IMR-90 (cell line): ENCODE results near the gene NCK1. TPM values are rescaled to one million over a fixed set of nuclear protein-coding genes. Genes with fewer than 3 reads are reported as not detected.

ENCODE experiments used
- ATAC-seq: fragments of 200-7000 bp; cut with Tn5 transposase; 2 replicates; pipeline ENCODE4 v1.9.1; 2020; ENCODE audit warnings: low read depth, mild to moderate bottlenecking, moderate library complexity
- BruUV-seq: library from RNA; stranded (reverse); fragments of 400-500 nt; replicated peaks from 2 replicates; lab custom pipeline; 2021; lab: Mats Ljungman, UMichigan
- CTCF ChIA-PET: fragments of 300-600 bp; formaldehyde crosslinking; extraction: SDS; loops from one replicate; lab custom pipeline; 2021; ENCODE audit warnings: antibody characterized with exemption; lab: Yijun Ruan, JAX
- POLR2A ChIA-PET: fragments of 300-600 bp; sonication (Branson Sonifier 250); formaldehyde crosslinking; loops from one replicate; lab custom pipeline; 2022; ENCODE audit warnings: antibody characterized with exemption; ENCODE audit not compliant: unreplicated experiment; lab: Charles Lee
- DNase-seq: peaks from one replicate; pipeline ENCODE4 v3.0.0; 2013
- H2AFZ ChIP-seq: replicated peaks from 2 replicates; pipeline ENCODE3; 2013; ENCODE audit warnings: low read length, mild to moderate bottlenecking; ENCODE audit not compliant: poor library complexity
- H2AK5ac ChIP-seq: 2 replicates; pipeline ENCODE4 v1.6.1; 2013; ENCODE audit warnings: low read depth, low read length, inconsistent platforms
- H2AK9ac ChIP-seq: replicated peaks from 2 replicates; pipeline ENCODE3; 2013; ENCODE audit warnings: mild to moderate bottlenecking, low read depth, low read length, moderate library complexity; ENCODE audit not compliant: poor library complexity
- H2BK120ac ChIP-seq: 2 replicates; pipeline ENCODE4 v1.6.1; 2013; ENCODE audit warnings: low read depth, low read length, inconsistent platforms
- H2BK15ac ChIP-seq: 3 replicates; pipeline ENCODE4 v1.6.1; 2013; ENCODE audit warnings: low read depth, low read length, inconsistent platforms
- H2BK20ac ChIP-seq: 2 replicates; pipeline ENCODE4 v1.6.1; 2013; ENCODE audit warnings: low read depth, mild to moderate bottlenecking, inconsistent platforms, low read length, moderate library complexity
- H2BK5ac ChIP-seq: 2 replicates; pipeline ENCODE4 v1.6.1; 2013; ENCODE audit warnings: mild to moderate bottlenecking, low read depth, low read length, inconsistent platforms; ENCODE audit not compliant: poor library complexity, severe bottlenecking
- H3K14ac ChIP-seq: replicated peaks from 2 replicates; pipeline ENCODE4 v1.6.1; 2013; ENCODE audit warnings: low read depth, low read length, inconsistent platforms
- H3K18ac ChIP-seq: 2 replicates; pipeline ENCODE4 v1.6.1; 2013; ENCODE audit warnings: low read depth, low read length, control low read depth
- H3K23ac ChIP-seq: 2 replicates; pipeline ENCODE4 v1.6.1; 2013; ENCODE audit warnings: low read depth, low read length, inconsistent platforms
- H3K27ac ChIP-seq: 2 replicates; pipeline ENCODE4 v1.5.1; 2013; ENCODE audit warnings: mild to moderate bottlenecking, control low read depth, low read length; ENCODE audit not compliant: insufficient read depth
- H3K27me3 ChIP-seq: 2 replicates; pipeline ENCODE4 v1.6.1; 2013; ENCODE audit warnings: low read length; ENCODE audit not compliant: control insufficient read depth, insufficient read depth
- H3K36me3 ChIP-seq: 2 replicates; pipeline ENCODE4 v1.6.1; 2013; ENCODE audit warnings: low read length, mixed read lengths; ENCODE audit not compliant: control insufficient read depth, insufficient read depth
- H3K4ac ChIP-seq: 2 replicates; pipeline ENCODE4 v1.6.1; 2013; ENCODE audit warnings: low read depth, low read length, inconsistent platforms
- H3K4me1 ChIP-seq: 2 replicates; pipeline ENCODE4 v1.6.1; 2013; ENCODE audit warnings: low read length, mixed read lengths; ENCODE audit not compliant: control insufficient read depth, insufficient read depth
- H3K4me2 ChIP-seq: 2 replicates; pipeline ENCODE4 v1.6.1; 2013; ENCODE audit warnings: low read depth, mild to moderate bottlenecking, control low read depth, low read length, moderate library complexity
- H3K4me3 ChIP-seq: 2 replicates; pipeline ENCODE4 v1.5.1; 2013; ENCODE audit warnings: low read depth, mild to moderate bottlenecking, control low read depth, low read length, moderate library complexity; ENCODE audit not compliant: insufficient read depth
- H3K56ac ChIP-seq: 2 replicates; pipeline ENCODE4 v1.6.1; 2013; ENCODE audit warnings: low read length, inconsistent platforms; ENCODE audit not compliant: insufficient read depth; ENCODE audit errors: extremely low read depth
- H3K79me1 ChIP-seq, 2 experiments: 2 replicates each; pipeline ENCODE4 v1.6.1; 2013; ENCODE audit warnings: low read length in 2 of 2, inconsistent platforms in 1 of 2, low read depth in 1 of 2
- H3K9ac ChIP-seq: 2 replicates; pipeline ENCODE4 v1.6.1; 2013; ENCODE audit warnings: low read depth, low read length, control low read depth
- H3K9me1 ChIP-seq: 2 replicates; pipeline ENCODE4 v1.6.1; 2013; ENCODE audit warnings: low read length, inconsistent platforms; ENCODE audit not compliant: insufficient read depth
- H3K9me3 ChIP-seq: 2 replicates; pipeline ENCODE4 v1.6.1; 2013; ENCODE audit warnings: low read length; ENCODE audit not compliant: control insufficient read depth, insufficient read depth
- H4K20me1 ChIP-seq: 2 replicates; pipeline ENCODE4 v1.6.1; 2013; ENCODE audit warnings: low read length, inconsistent platforms; ENCODE audit not compliant: insufficient read depth
- H4K5ac ChIP-seq: 2 replicates; pipeline ENCODE4 v1.6.1; 2013; ENCODE audit warnings: mild to moderate bottlenecking, low read depth, low read length, control low read depth
- H4K8ac ChIP-seq, 2 experiments: 2 replicates each; pipeline ENCODE4 v1.6.1; 2013; ENCODE audit warnings: low read depth in 2 of 2, low read length in 2 of 2, control low read depth in 1 of 2, inconsistent platforms in 1 of 2
- H4K91ac ChIP-seq: 2 replicates; pipeline ENCODE4 v1.6.1; 2013; ENCODE audit warnings: low read depth, low read length, inconsistent platforms; ENCODE audit not compliant: insufficient read depth
- CHD1 ChIP-seq: IDR thresholded peaks from 2 replicates; pipeline ENCODE4 v1.6.1; 2012; ENCODE audit warnings: low read depth, low read length, improper control_type of control experiment
- CTCF ChIP-seq: conservative IDR thresholded peaks from 2 replicates; pipeline ENCODE4 v1.5.1; 2012; ENCODE audit warnings: mild to moderate bottlenecking, low read depth, low read length, improper control_type of control experiment
- MAFK ChIP-seq: IDR thresholded peaks from 2 replicates; pipeline ENCODE4 v1.6.1; 2012; ENCODE audit warnings: low read depth, low read length, improper control_type of control experiment
- MXI1 ChIP-seq: IDR thresholded peaks from 2 replicates; pipeline ENCODE4 v1.6.1; 2012; ENCODE audit warnings: low read depth, mild to moderate bottlenecking, low read length, moderate library complexity, borderline replicate concordance
- SMC3 ChIP-seq: fragments of 150-350 bp; IDR thresholded peaks from 2 replicates; pipeline ENCODE4 v1.6.1; 2016; ENCODE audit warnings: low read depth, mild to moderate bottlenecking, antibody characterized with exemption, low read length, moderate library complexity
- dilution Hi-C: fragments of 300-500 bp; cut with HindIII; formaldehyde crosslinking; loops from one replicate; pipeline ENCODE4 v1.14.3; 2018; ENCODE audit warnings: low sequenced_read_pairs; ENCODE audit not compliant: unreplicated experiment
- in situ Hi-C: fragments of 300-500 bp; cut with MboI; formaldehyde crosslinking; loops from 3 replicates; pipeline ENCODE4 v1.14.3; 2019; ENCODE audit warnings: low sequenced_read_pairs, inconsistent platforms, mixed read lengths
- intact Hi-C: fragments of 100-400 bp; cut with micrococcal nuclease; formaldehyde crosslinking; loops from 2 replicates; pipeline ENCODE4 v1.10.0; 2022
- polyA plus RNA-seq, 3 experiments: library from polyadenylated mRNA; depleted of rRNA; stranded (reverse); fragments of >200 nt; gene quantifications; 2 replicates each; pipeline ENCODE4 v1.2.3, GENCODE V29; 2012; ENCODE audit warnings: low replicate concordance in 1 of 3
- total RNA-seq: library from RNA; depleted of rRNA; stranded (reverse); fragments of >200 nt; gene quantifications from 2 replicates; pipeline ENCODE4 v1.2.3, GENCODE V29; 2012

NCK1 gene
- total and polyA plus RNA-seq, 2 of the 4 experiments (the other 2 are of a cell fraction): 23.7 to 24.3 TPM

GRCh38 chr3:136979204-136979603, 117.2 kb downstream of the NCK1 start:
- no peak overlapping the region for H3K56ac ChIP-seq
- no peak overlapping the region for H3K4me2 ChIP-seq
- no peak for DNase-seq
- no peak overlapping the region for H4K8ac ChIP-seq
- no peak overlapping the region for H4K91ac ChIP-seq
- H3K79me1 ChIP-seq: no peaks in the 10 kb centered on the region
- intact Hi-C loops (no loop called here), in situ Hi-C loops (no loop called here), dilution Hi-C loops (no loop called here)
- POLR2A ChIA-PET: no interaction called here
- H2BK15ac ChIP-seq: no peak overlapping the region
- H3K9me1 ChIP-seq: peaks cover 5% of the 10 kb centered on the region; the same call in 1 of the 2 replicates
- H2AFZ ChIP-seq: no peak overlapping the region
- BruUV-seq: no TSS peak
- no peak overlapping the region for H3K9ac ChIP-seq
- H2BK120ac ChIP-seq: no peak overlapping the region
- H2BK20ac ChIP-seq: no peak overlapping the region
- H4K20me1 ChIP-seq: no peaks in the 10 kb centered on the region
- ATAC-seq: no peak
- H4K5ac ChIP-seq: no peak overlapping the region
- H3K14ac ChIP-seq: no peak overlapping the region
- H3K27me3 ChIP-seq: no peaks in the 10 kb centered on the region
- no peaks in the 10 kb centered on the region for H3K36me3 ChIP-seq
- TF ChIP-seq SMC3: no peak
- no peak for TF ChIP-seq MAFK
- no peak for TF ChIP-seq CHD1
- no peak for TF ChIP-seq MXI1
- no peak for TF ChIP-seq CTCF
- CTCF ChIA-PET: no interaction called here
- no peak overlapping the region for H3K27ac ChIP-seq
- no peak overlapping the region for H3K4ac ChIP-seq
- H2AK9ac ChIP-seq: no peak overlapping the region
- H2AK5ac ChIP-seq: no peak overlapping the region
- H3K9me3 ChIP-seq: no peaks in the 10 kb centered on the region
- peaks cover 4% of the 10 kb centered on the region for H3K4me1 ChIP-seq
- H3K4me3 ChIP-seq: no peak overlapping the region
- no peak overlapping the region for H2BK5ac ChIP-seq
- no peak overlapping the region for H3K23ac ChIP-seq
- H3K18ac ChIP-seq: no peak overlapping the region
